Neutrophil (primary cell): Measurements from ENCODE around the gene TEN1.

Source experiments
- H3K27ac ChIP-seq: fragments of 200-600 bp; sonication (generic); 2 replicates; pipeline ENCODE4 v1.5.1; 2016; ENCODE audit warnings: mild to moderate bottlenecking, moderate library complexity
- H3K27me3 ChIP-seq: fragments of 200-600 bp; sonication (generic); 2 replicates; pipeline ENCODE4 v1.6.0; 2016; ENCODE audit warnings: mild to moderate bottlenecking
- H3K36me3 ChIP-seq: fragments of 200-600 bp; sonication (generic); 2 replicates; pipeline ENCODE4 v1.5.1; 2017
- H3K4me1 ChIP-seq, 2 experiments: fragments of 200-600 bp in 1 of 2; sonication (generic) in 1 of 2; 1 replicate in 1 of 2; 2 replicates in 1 of 2; pipeline versions ENCODE4 v1.5.1 to v1.6.1; 2013 to 2016; ENCODE audit warnings: low read depth in 1 of 2, low read length in 1 of 2, mild to moderate bottlenecking in 1 of 2, moderate library complexity in 1 of 2; ENCODE audit not compliant: control insufficient read depth in 1 of 2, insufficient read depth in 1 of 2
- H3K4me3 ChIP-seq, 2 experiments: fragments of 200-600 bp in 1 of 2; sonication (generic) in 1 of 2; 1 replicate in 1 of 2; 2 replicates in 1 of 2; pipeline ENCODE4 v1.5.1; 2013 to 2016; ENCODE audit warnings: low read depth in 1 of 2, low read length in 1 of 2, mild to moderate bottlenecking in 1 of 2, moderate library complexity in 1 of 2
- H3K9me3 ChIP-seq: fragments of 200-600 bp; sonication (generic); 2 replicates; pipeline ENCODE4 v1.5.1; 2016
- CTCF ChIP-seq: fragments of 200-600 bp; sonication (generic); IDR thresholded peaks from 2 replicates; pipeline ENCODE4 v1.5.1; 2016; ENCODE audit warnings: antibody characterized with exemption

The TEN1 gene

GRCh38 chr17:75978938-75979704 is at the start of gene TEN1, which contains the start of gene ACOX1:
TSS of gene TEN1 (plus strand) at chr17:75979240. CDS start at chr17:75986193, 6,953 bp downstream.
TSS of gene ACOX1 (minus strand) at chr17:75979166. CDS start at chr17:75979073, 93 bp downstream.
- Histone ChIP-seq H3K27ac (peak within 1 kb of the TSS; percentile 98), H3K27me3 (no peaks in the 10 kb centered on the region), H3K36me3 (peaks cover 31% of the 10 kb centered on the region), H3K4me3 (peak within 1 kb of the TSS; percentile 97 to 100), H3K4me1 (peaks cover 45 to 60% of the 10 kb centered on the region in 2 experiments), H3K9me3 (no peaks in the 10 kb centered on the region)
- peak; percentile 75 for TF ChIP-seq CTCF

GRCh38 chr17:75931062-75931461 is 48.0 kb upstream of the TEN1 start:
- H3K27ac ChIP-seq = no peak overlapping the region
- TF ChIP-seq CTCF = no peak
- no peaks in the 10 kb centered on the region for H3K4me1 ChIP-seq
- H3K36me3 ChIP-seq = no peaks in the 10 kb centered on the region
- no peaks in the 10 kb centered on the region for H3K27me3 ChIP-seq
- no peaks in the 10 kb centered on the region for H3K9me3 ChIP-seq
- H3K4me3 ChIP-seq = no peak overlapping the region

GRCh38 chr17:75932852-75933251 is 46.2 kb upstream of the TEN1 start:
- H3K4me1 ChIP-seq = no peaks in the 10 kb centered on the region
- no peak for TF ChIP-seq CTCF

GRCh38 chr17:75933808-75934207 is 45.2 kb upstream of the TEN1 start:
- no peak overlapping the region for H3K27ac ChIP-seq
- H3K4me3 ChIP-seq = no peak overlapping the region
- H3K36me3 ChIP-seq = no peaks in the 10 kb centered on the region
- TF ChIP-seq CTCF = no peak
- no peaks in the 10 kb centered on the region for H3K27me3 ChIP-seq
- no peaks in the 10 kb centered on the region for H3K4me1 ChIP-seq
- H3K9me3 ChIP-seq = no peaks in the 10 kb centered on the region

More at GRCh38 chr17:75932852-75933251, 46.2 kb upstream of the TEN1 start:
- Histone ChIP-seq H3K36me3 (no peaks in the 10 kb centered on the region), H3K27me3 (no peaks in the 10 kb centered on the region), H3K9me3 (no peaks in the 10 kb centered on the region), H3K27ac (no peak overlapping the region), H3K4me3 (no peak overlapping the region)

- Histone ChIP-seq H3K4me3 (no peak overlapping the region), H3K9me3 (no peaks in the 10 kb centered on the region), H3K36me3 (peaks cover 18% of the 10 kb centered on the region), H3K27me3 (no peaks in the 10 kb centered on the region), H3K4me1 (peaks cover 10 to 13% of the 10 kb centered on the region in 2 experiments), H3K27ac (no peak overlapping the region)
- no peak for TF ChIP-seq CTCF
These were observed 41.4 kb upstream of the TEN1 start for GRCh38 chr17:75937652-75938051.
